OCI-LY3 (cell line): ENCODE data around the gene RAD18.

Experiments
- H2AFZ ChIP-seq: fragments of 200-600, 300-600 bp; shearing (Covaris generic); 2 replicates; pipeline ENCODE4 v1.6.0; 2014; ENCODE audit warnings: antibody characterized with exemption, low read depth, low read length
- H3K27ac ChIP-seq: fragments of 200-600, 300-600 bp; sonication (generic); 2 replicates; pipeline ENCODE4 v1.5.1; 2014; ENCODE audit warnings: mild to moderate bottlenecking, low read length, moderate library complexity, mixed read lengths
- H3K27me3 ChIP-seq: fragments of 200-600, 300-600 bp; sonication (generic); 2 replicates; pipeline ENCODE4 v1.6.1; 2014; ENCODE audit warnings: low read depth, low read length, mixed read lengths
- H3K36me3 ChIP-seq: fragments of 200-600, 300-600 bp; sonication (generic); replicated peaks from 2 replicates; pipeline ENCODE3; 2014; ENCODE audit warnings: low read depth, low read length, mixed read lengths
- H3K4me1 ChIP-seq: fragments of 300-600, 200-600 bp; sonication (generic); 2 replicates; pipeline ENCODE4 v1.6.1; 2014; ENCODE audit warnings: low read length, mixed read lengths
- H3K4me2 ChIP-seq: fragments of 200-600, 300-600 bp; sonication (generic); 2 replicates; pipeline ENCODE4 v1.6.1; 2014; ENCODE audit warnings: low read length, mixed read lengths
- H3K4me3 ChIP-seq: fragments of 300-600, 200-600 bp; sonication (generic); 2 replicates; pipeline ENCODE4 v1.5.1; 2014; ENCODE audit warnings: antibody characterized with exemption, mild to moderate bottlenecking, low read length, moderate library complexity
- H3K79me2 ChIP-seq: fragments of 300-600, 200-600 bp; shearing (Covaris generic); 2 replicates; pipeline ENCODE4 v1.6.1; 2014; ENCODE audit warnings: mild to moderate bottlenecking, low read length, mixed read lengths
- H3K9ac ChIP-seq: fragments of 300-600, 200-600 bp; shearing (Covaris generic); 2 replicates; pipeline ENCODE4 v1.6.0; 2014; ENCODE audit warnings: mild to moderate bottlenecking, low read length, moderate library complexity
- H3K9me3 ChIP-seq: fragments of 200-600, 300-600 bp; shearing (Covaris generic); 2 replicates; pipeline ENCODE4 v1.6.1; 2014; ENCODE audit warnings: low read length, mixed read lengths; ENCODE audit not compliant: insufficient read depth
- H4K20me1 ChIP-seq: fragments of 200-600, 300-600 bp; sonication (generic); 2 replicates; pipeline ENCODE4 v1.6.1; 2016; ENCODE audit warnings: low read length, mixed read lengths; ENCODE audit not compliant: insufficient read depth
- CTCF ChIP-seq: fragments of 200-600, 300-600 bp; sonication (generic); IDR thresholded peaks from 2 replicates; pipeline ENCODE4 v1.5.1; 2014; ENCODE audit warnings: antibody characterized with exemption, low read length, low read depth
- EZH2phosphoT487 ChIP-seq: fragments of 200-600 bp; shearing (Covaris generic); IDR thresholded peaks from 2 replicates; pipeline ENCODE4 v1.6.1; 2018; ENCODE audit warnings: antibody characterized with exemption, mixed run types, low read depth

Gene RAD18

DNA sequence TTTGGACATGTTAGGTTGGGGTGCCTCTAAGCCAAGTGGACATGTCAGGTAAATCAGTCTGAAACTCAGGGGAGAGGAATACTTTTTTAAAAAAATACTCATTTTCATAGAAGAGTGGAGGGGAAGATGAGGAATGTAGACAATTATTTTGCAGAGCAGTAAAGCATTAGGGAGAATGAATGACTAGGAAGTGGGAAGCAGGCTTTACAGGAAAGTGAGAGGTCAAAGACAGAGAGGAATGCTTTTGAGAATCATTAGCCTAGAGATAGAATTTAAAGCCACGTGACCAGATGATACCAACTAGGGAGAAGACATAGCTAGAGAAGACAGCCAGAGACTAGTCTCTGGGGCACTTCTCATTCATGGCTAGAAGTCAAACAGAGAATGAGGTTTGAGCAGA lies 91.0 kb downstream of the RAD18 start:
- Histone ChIP-seq H3K79me2 (no peaks in the 10 kb centered on the region), H3K9ac (no peak overlapping the region)

DNA sequence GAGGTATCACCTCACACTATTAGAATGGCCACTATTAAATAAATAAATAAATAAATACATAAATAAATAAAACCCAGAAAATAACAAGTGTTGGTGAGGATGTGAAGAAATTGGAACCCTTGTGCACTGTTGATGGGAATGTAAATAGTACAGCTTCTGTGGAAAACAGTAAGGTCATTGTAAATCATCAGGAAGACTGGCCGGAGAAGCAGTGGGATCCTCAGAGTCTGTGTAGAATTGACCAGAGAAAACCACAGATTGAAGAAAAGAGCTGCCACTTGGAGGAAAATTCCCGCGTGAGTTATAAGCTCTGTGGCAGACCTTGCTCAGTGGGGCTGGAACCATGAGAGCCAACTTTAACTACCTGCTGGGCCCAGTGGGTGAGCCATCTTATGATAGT lies 92.0 kb downstream of the RAD18 start:
- Histone ChIP-seq H3K4me1 (no peaks in the 10 kb centered on the region), H3K4me2 (no peak overlapping the region), H3K9ac (no peak overlapping the region), H3K27me3 (no peaks in the 10 kb centered on the region), H3K79me2 (no peaks in the 10 kb centered on the region), H3K9me3 (no peaks in the 10 kb centered on the region), H3K36me3 (peaks cover 3% of the 10 kb centered on the region), H3K4me3 (no peak overlapping the region), H4K20me1 (no peaks in the 10 kb centered on the region), H3K27ac (no peak overlapping the region), H2AFZ (no peak overlapping the region)
- TF ChIP-seq CTCF (no peak), EZH2phosphoT487 (no peak)

More for the DNA sequence above, 91.0 kb downstream of the RAD18 start:
- Histone ChIP-seq H4K20me1 (no peaks in the 10 kb centered on the region), H2AFZ (no peak overlapping the region), H3K4me2 (no peak overlapping the region), H3K27me3 (no peaks in the 10 kb centered on the region), H3K4me3 (no peak overlapping the region), H3K36me3 (peaks cover 8% of the 10 kb centered on the region), H3K4me1 (no peaks in the 10 kb centered on the region), H3K27ac (no peak overlapping the region), H3K9me3 (no peaks in the 10 kb centered on the region)
- no peak for TF ChIP-seq EZH2phosphoT487
- TF ChIP-seq CTCF: no peak

DNA sequence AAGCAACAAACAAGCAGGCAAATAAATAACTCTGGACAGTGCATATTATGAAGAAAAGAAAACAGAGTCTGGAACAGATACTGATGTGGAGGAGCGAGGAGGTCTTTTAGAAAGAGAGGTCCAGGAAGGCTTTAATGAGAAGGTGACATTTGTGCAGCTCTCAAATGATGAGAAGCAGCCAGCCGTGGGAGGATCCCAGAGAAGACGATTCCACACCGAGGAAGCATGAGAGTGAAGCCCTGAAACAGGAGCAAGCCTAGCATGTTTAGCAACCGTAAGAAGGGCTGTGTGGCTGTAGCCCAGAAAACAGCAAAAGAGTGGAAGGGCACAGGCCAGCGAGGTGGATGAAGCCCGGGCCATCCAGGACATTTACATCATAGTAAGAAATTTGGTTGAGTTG lies 93.1 kb downstream of the RAD18 start:
- H2AFZ ChIP-seq: no peak overlapping the region
- H3K36me3 ChIP-seq: no peaks in the 10 kb centered on the region
- H3K4me2 ChIP-seq: no peak overlapping the region

DNA sequence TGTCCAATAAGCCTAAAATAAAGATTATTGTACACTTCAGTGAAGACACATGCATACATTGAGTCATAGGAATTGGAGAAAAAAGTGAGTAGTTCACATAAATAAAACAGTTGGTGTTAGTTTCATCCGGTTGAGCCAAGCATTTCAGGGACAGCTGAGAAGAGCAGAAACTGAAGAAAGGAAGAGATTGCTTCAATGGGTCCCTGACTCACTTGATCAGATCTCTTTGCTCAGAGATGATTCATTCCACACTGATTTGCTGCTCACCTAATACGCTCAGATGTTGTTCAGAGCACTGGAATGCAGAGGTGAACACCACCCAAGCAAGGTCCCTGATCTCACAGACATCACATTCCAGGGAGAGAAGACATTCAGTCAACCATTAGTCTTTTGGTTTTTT lies 93.7 kb downstream of the RAD18 start:
- H3K4me1 ChIP-seq: peaks cover 4% of the 10 kb centered on the region
- H3K27ac ChIP-seq: no peak overlapping the region
- no peak overlapping the region for H3K4me3 ChIP-seq
- H3K9me3 ChIP-seq: no peaks in the 10 kb centered on the region
- TF ChIP-seq EZH2phosphoT487 (no peak), CTCF (no peak)
- no peaks in the 10 kb centered on the region for H3K79me2 ChIP-seq
- H3K9ac ChIP-seq: no peak overlapping the region
- H3K27me3 ChIP-seq: no peaks in the 10 kb centered on the region
- H4K20me1 ChIP-seq: no peaks in the 10 kb centered on the region
- no peak overlapping the region for H3K4me2 ChIP-seq
- H2AFZ ChIP-seq: no peak overlapping the region
- H3K36me3 ChIP-seq: no peaks in the 10 kb centered on the region

More for the DNA sequence above, 93.1 kb downstream of the RAD18 start:
- Histone ChIP-seq H3K27me3 (no peaks in the 10 kb centered on the region), H3K79me2 (no peaks in the 10 kb centered on the region), H3K4me1 (no peaks in the 10 kb centered on the region), H3K27ac (no peak overlapping the region), H3K9ac (no peak overlapping the region), H4K20me1 (no peaks in the 10 kb centered on the region), H3K4me3 (no peak overlapping the region), H3K9me3 (no peaks in the 10 kb centered on the region)
- TF ChIP-seq EZH2phosphoT487 (no peak), CTCF (no peak)
